IMR-90 (cell line): ENCODE measurements around the gene CPNE9. TPM values are rescaled to one million over a fixed set of nuclear protein-coding genes. Genes with fewer than 3 reads are reported as not detected.

Source experiments
- ATAC-seq: fragments of 200-7000 bp; cut with Tn5 transposase; 2 replicates; pipeline ENCODE4 v1.9.1; 2020; ENCODE audit warnings: low read depth, mild to moderate bottlenecking, moderate library complexity
- BruUV-seq: library from RNA; stranded (reverse); fragments of 400-500 nt; replicated peaks from 2 replicates; lab custom pipeline; 2021; lab: Mats Ljungman, UMichigan
- CTCF ChIA-PET: fragments of 300-600 bp; formaldehyde crosslinking; extraction: SDS; loops from one replicate; lab custom pipeline; 2021; ENCODE audit warnings: antibody characterized with exemption; lab: Yijun Ruan, JAX
- POLR2A ChIA-PET: fragments of 300-600 bp; sonication (Branson Sonifier 250); formaldehyde crosslinking; loops from one replicate; lab custom pipeline; 2022; ENCODE audit warnings: antibody characterized with exemption; ENCODE audit not compliant: unreplicated experiment; lab: Charles Lee
- DNase-seq: peaks from one replicate; pipeline ENCODE4 v3.0.0; 2013
- H2AFZ ChIP-seq: replicated peaks from 2 replicates; pipeline ENCODE3; 2013; ENCODE audit warnings: low read length, mild to moderate bottlenecking; ENCODE audit not compliant: poor library complexity
- H2AK5ac ChIP-seq: 2 replicates; pipeline ENCODE4 v1.6.1; 2013; ENCODE audit warnings: low read depth, low read length, inconsistent platforms
- H2AK9ac ChIP-seq: replicated peaks from 2 replicates; pipeline ENCODE3; 2013; ENCODE audit warnings: mild to moderate bottlenecking, low read depth, low read length, moderate library complexity; ENCODE audit not compliant: poor library complexity
- H2BK120ac ChIP-seq: 2 replicates; pipeline ENCODE4 v1.6.1; 2013; ENCODE audit warnings: low read depth, low read length, inconsistent platforms
- H2BK15ac ChIP-seq: 3 replicates; pipeline ENCODE4 v1.6.1; 2013; ENCODE audit warnings: low read depth, low read length, inconsistent platforms
- H2BK20ac ChIP-seq: 2 replicates; pipeline ENCODE4 v1.6.1; 2013; ENCODE audit warnings: low read depth, mild to moderate bottlenecking, inconsistent platforms, low read length, moderate library complexity
- H2BK5ac ChIP-seq: 2 replicates; pipeline ENCODE4 v1.6.1; 2013; ENCODE audit warnings: mild to moderate bottlenecking, low read depth, low read length, inconsistent platforms; ENCODE audit not compliant: poor library complexity, severe bottlenecking
- H3K14ac ChIP-seq: replicated peaks from 2 replicates; pipeline ENCODE4 v1.6.1; 2013; ENCODE audit warnings: low read depth, low read length, inconsistent platforms
- H3K18ac ChIP-seq: 2 replicates; pipeline ENCODE4 v1.6.1; 2013; ENCODE audit warnings: low read depth, low read length, control low read depth
- H3K23ac ChIP-seq: 2 replicates; pipeline ENCODE4 v1.6.1; 2013; ENCODE audit warnings: low read depth, low read length, inconsistent platforms
- H3K27ac ChIP-seq: 2 replicates; pipeline ENCODE4 v1.5.1; 2013; ENCODE audit warnings: mild to moderate bottlenecking, control low read depth, low read length; ENCODE audit not compliant: insufficient read depth
- H3K27me3 ChIP-seq: 2 replicates; pipeline ENCODE4 v1.6.1; 2013; ENCODE audit warnings: low read length; ENCODE audit not compliant: control insufficient read depth, insufficient read depth
- H3K36me3 ChIP-seq: 2 replicates; pipeline ENCODE4 v1.6.1; 2013; ENCODE audit warnings: low read length, mixed read lengths; ENCODE audit not compliant: control insufficient read depth, insufficient read depth
- H3K4ac ChIP-seq: 2 replicates; pipeline ENCODE4 v1.6.1; 2013; ENCODE audit warnings: low read depth, low read length, inconsistent platforms
- H3K4me1 ChIP-seq: 2 replicates; pipeline ENCODE4 v1.6.1; 2013; ENCODE audit warnings: low read length, mixed read lengths; ENCODE audit not compliant: control insufficient read depth, insufficient read depth
- H3K4me2 ChIP-seq: 2 replicates; pipeline ENCODE4 v1.6.1; 2013; ENCODE audit warnings: low read depth, mild to moderate bottlenecking, control low read depth, low read length, moderate library complexity
- H3K4me3 ChIP-seq: 2 replicates; pipeline ENCODE4 v1.5.1; 2013; ENCODE audit warnings: low read depth, mild to moderate bottlenecking, control low read depth, low read length, moderate library complexity; ENCODE audit not compliant: insufficient read depth
- H3K56ac ChIP-seq: 2 replicates; pipeline ENCODE4 v1.6.1; 2013; ENCODE audit warnings: low read length, inconsistent platforms; ENCODE audit not compliant: insufficient read depth; ENCODE audit errors: extremely low read depth
- H3K79me1 ChIP-seq, 2 experiments: 2 replicates each; pipeline ENCODE4 v1.6.1; 2013; ENCODE audit warnings: low read length in 2 of 2, inconsistent platforms in 1 of 2, low read depth in 1 of 2
- H3K9ac ChIP-seq: 2 replicates; pipeline ENCODE4 v1.6.1; 2013; ENCODE audit warnings: low read depth, low read length, control low read depth
- H3K9me1 ChIP-seq: 2 replicates; pipeline ENCODE4 v1.6.1; 2013; ENCODE audit warnings: low read length, inconsistent platforms; ENCODE audit not compliant: insufficient read depth
- H3K9me3 ChIP-seq: 2 replicates; pipeline ENCODE4 v1.6.1; 2013; ENCODE audit warnings: low read length; ENCODE audit not compliant: control insufficient read depth, insufficient read depth
- H4K20me1 ChIP-seq: 2 replicates; pipeline ENCODE4 v1.6.1; 2013; ENCODE audit warnings: low read length, inconsistent platforms; ENCODE audit not compliant: insufficient read depth
- H4K5ac ChIP-seq: 2 replicates; pipeline ENCODE4 v1.6.1; 2013; ENCODE audit warnings: mild to moderate bottlenecking, low read depth, low read length, control low read depth
- H4K8ac ChIP-seq, 2 experiments: 2 replicates each; pipeline ENCODE4 v1.6.1; 2013; ENCODE audit warnings: low read depth in 2 of 2, low read length in 2 of 2, control low read depth in 1 of 2, inconsistent platforms in 1 of 2
- H4K91ac ChIP-seq: 2 replicates; pipeline ENCODE4 v1.6.1; 2013; ENCODE audit warnings: low read depth, low read length, inconsistent platforms; ENCODE audit not compliant: insufficient read depth
- BHLHE40 ChIP-seq: fragments of 150-350 bp; IDR thresholded peaks from 2 replicates; pipeline ENCODE4 v1.6.1; 2016; ENCODE audit warnings: mild to moderate bottlenecking, low read depth, low read length
- CEBPB ChIP-seq: IDR thresholded peaks from 2 replicates; pipeline ENCODE4 v1.6.1; 2012; ENCODE audit warnings: low read depth, low read length, improper control_type of control experiment
- CHD1 ChIP-seq: IDR thresholded peaks from 2 replicates; pipeline ENCODE4 v1.6.1; 2012; ENCODE audit warnings: low read depth, low read length, improper control_type of control experiment
- CTCF ChIP-seq: conservative IDR thresholded peaks from 2 replicates; pipeline ENCODE4 v1.5.1; 2012; ENCODE audit warnings: mild to moderate bottlenecking, low read depth, low read length, improper control_type of control experiment
- ELK1 ChIP-seq: fragments of 150-350 bp; IDR thresholded peaks from 2 replicates; pipeline ENCODE4 v1.6.1; 2016; ENCODE audit warnings: low read depth, mild to moderate bottlenecking, low read length, moderate library complexity, borderline replicate concordance
- FOS ChIP-seq: fragments of 150-350 bp; IDR thresholded peaks from 2 replicates; pipeline ENCODE4 v1.6.1; 2016; ENCODE audit warnings: low read depth, low read length
- MAFK ChIP-seq: IDR thresholded peaks from 2 replicates; pipeline ENCODE4 v1.6.1; 2012; ENCODE audit warnings: low read depth, low read length, improper control_type of control experiment
- MAZ ChIP-seq: IDR thresholded peaks from 2 replicates; pipeline ENCODE4 v1.6.1; 2012; ENCODE audit warnings: low read depth, mild to moderate bottlenecking, low read length, improper control_type of control experiment, moderate library complexity, borderline replicate concordance
- MXI1 ChIP-seq: IDR thresholded peaks from 2 replicates; pipeline ENCODE4 v1.6.1; 2012; ENCODE audit warnings: low read depth, mild to moderate bottlenecking, low read length, moderate library complexity, borderline replicate concordance
- NFE2L2 ChIP-seq: fragments of 150-350 bp; IDR thresholded peaks from 2 replicates; pipeline ENCODE4 v1.6.1; 2016; ENCODE audit warnings: low read depth, mild to moderate bottlenecking, low read length
- POLR2A ChIP-seq: IDR thresholded peaks from 2 replicates; pipeline ENCODE4 v1.6.1; 2012; ENCODE audit warnings: mild to moderate bottlenecking, low read depth, low read length
- RAD21 ChIP-seq: IDR thresholded peaks from 2 replicates; pipeline ENCODE4 v1.6.1; 2012; ENCODE audit warnings: low read length, improper control_type of control experiment
- RCOR1 ChIP-seq: IDR thresholded peaks from 2 replicates; pipeline ENCODE4 v1.6.1; 2012; ENCODE audit warnings: mild to moderate bottlenecking, low read length, improper control_type of control experiment; ENCODE audit not compliant: insufficient replicate concordance
- RFX5 ChIP-seq: IDR thresholded peaks from 2 replicates; pipeline ENCODE4 v1.8.0; 2012; ENCODE audit warnings: low read depth, mild to moderate bottlenecking, low read length, moderate library complexity
- SMC3 ChIP-seq: fragments of 150-350 bp; IDR thresholded peaks from 2 replicates; pipeline ENCODE4 v1.6.1; 2016; ENCODE audit warnings: low read depth, mild to moderate bottlenecking, antibody characterized with exemption, low read length, moderate library complexity
- WGBS, 2 experiments: methylation state at CpG; one replicate each; pipeline versions ENCODE4 v1.1.5 to v1.1.7; 2013; ENCODE audit warnings: missing lambda C conversion rate in 2 of 2; ENCODE audit not compliant: insufficient read length in 1 of 2; ENCODE audit errors: extremely low coverage in 2 of 2; 5-methylcytosine and 5-hydroxymethylcytosine counted together
- dilution Hi-C: fragments of 300-500 bp; cut with HindIII; formaldehyde crosslinking; loops from one replicate; pipeline ENCODE4 v1.14.3; 2018; ENCODE audit warnings: low sequenced_read_pairs; ENCODE audit not compliant: unreplicated experiment
- in situ Hi-C: fragments of 300-500 bp; cut with MboI; formaldehyde crosslinking; loops from 3 replicates; pipeline ENCODE4 v1.14.3; 2019; ENCODE audit warnings: low sequenced_read_pairs, inconsistent platforms, mixed read lengths
- intact Hi-C: fragments of 100-400 bp; cut with micrococcal nuclease; formaldehyde crosslinking; loops from 2 replicates; pipeline ENCODE4 v1.10.0; 2022
- polyA plus RNA-seq, 3 experiments: library from polyadenylated mRNA; depleted of rRNA; stranded (reverse); fragments of >200 nt; gene quantifications; 2 replicates each; pipeline ENCODE4 v1.2.3, GENCODE V29; 2012; ENCODE audit warnings: low replicate concordance in 1 of 3
- total RNA-seq: library from RNA; depleted of rRNA; stranded (reverse); fragments of >200 nt; gene quantifications from 2 replicates; pipeline ENCODE4 v1.2.3, GENCODE V29; 2012

CPNE9 gene
- total and polyA plus RNA-seq, 2 of the 4 experiments (the other 2 are of a cell fraction): not detected

GRCh38 chr3:9750556-9751411, 47.2 kb downstream of the CPNE9 start:
- H4K20me1 ChIP-seq: no peaks in the 10 kb centered on the region
- H2AK9ac ChIP-seq: peak overlapping the region; percentile 91
- H3K56ac ChIP-seq: peak overlapping the region; percentile 77
- H2BK120ac ChIP-seq: no peak overlapping the region
- H3K4me2 ChIP-seq: peak overlapping the region; percentile 82
- H4K91ac ChIP-seq: peak overlapping the region; percentile 47
- peak overlapping the region; percentile 83 for H2AK5ac ChIP-seq
- peak overlapping the region; percentile 65 to 86; a peak in 3 of 4 replicates for H4K8ac ChIP-seq
- H3K14ac ChIP-seq: peak overlapping the region; percentile 96
- BruUV-seq: no TSS peak
- in situ Hi-C loops (no loop called here), dilution Hi-C loops (no loop called here), intact Hi-C loops (no loop called here)
- peak overlapping the region; percentile 82 for H3K9ac ChIP-seq
- no peaks in the 10 kb centered on the region for H3K9me3 ChIP-seq
- H3K4me3 ChIP-seq: peak overlapping the region; percentile 64
- peak overlapping the region; percentile 90 for H3K27ac ChIP-seq
- H3K79me1 ChIP-seq: peaks cover 17 to 42% of the 10 kb centered on the region in 2 experiments
- H3K9me1 ChIP-seq: peaks cover 17% of the 10 kb centered on the region
- peak overlapping the region; percentile 90; the same call in 1 of the 3 replicates for H2BK15ac ChIP-seq
- WGBS, 2 experiments: 42% methylated on average over 6 of the region's 17 CpGs; no CpG with 5 or more reads in 1 of the 2 experiments
- H3K23ac ChIP-seq: peak overlapping the region; percentile 74; the same call in 1 of the 2 replicates
- peak overlapping the region; percentile 97 for H3K4ac ChIP-seq
- peaks cover 20% of the 10 kb centered on the region for H3K4me1 ChIP-seq
- H2AFZ ChIP-seq: peak overlapping the region; percentile 99
- H3K18ac ChIP-seq: no peak overlapping the region
- H2BK5ac ChIP-seq: peak overlapping the region; percentile 95
- ChIA-PET CTCF (interaction anchor here (1.9 kb wide), 1 partner anchor 35 kb away, joined by 4 read pairs; no protein-coding TSS in a partner anchor), POLR2A (no interaction called here)
- DNase-seq (peak; percentile 38), ATAC-seq (no peak)
- H2BK20ac ChIP-seq: no peak overlapping the region
- no peaks in the 10 kb centered on the region for H3K27me3 ChIP-seq
- peaks cover 32% of the 10 kb centered on the region for H3K36me3 ChIP-seq
- peak overlapping the region; percentile 37; the same call in 1 of the 2 replicates for H4K5ac ChIP-seq
- TF ChIP-seq MAFK: no peak
- TF ChIP-seq CHD1: no peak
- no peak for TF ChIP-seq BHLHE40
- no peak for TF ChIP-seq NFE2L2
- TF ChIP-seq RAD21: no peak
- TF ChIP-seq CEBPB: no peak
- no peak for TF ChIP-seq SMC3
- no peak for TF ChIP-seq MXI1
- no peak for TF ChIP-seq ELK1
- TF ChIP-seq MAZ: no peak
- no peak for TF ChIP-seq POLR2A
- no peak for TF ChIP-seq FOS
- no peak for TF ChIP-seq RCOR1
- TF ChIP-seq RFX5: no peak
- TF ChIP-seq CTCF: no peak
